ENCODE results near the gene KIAA0408. TPM values are rescaled to one million over a fixed set of nuclear protein-coding genes. Genes with fewer than 3 reads are reported as not detected.
A peak's percentile ranks its signal among the peaks of the same experiment; 100 is the strongest.

The KIAA0408 gene
- total RNA-seq, 6 experiments from 2014 or later = 0.06 to 0.33 (median 0.16) TPM; not detected in 2

DNA sequence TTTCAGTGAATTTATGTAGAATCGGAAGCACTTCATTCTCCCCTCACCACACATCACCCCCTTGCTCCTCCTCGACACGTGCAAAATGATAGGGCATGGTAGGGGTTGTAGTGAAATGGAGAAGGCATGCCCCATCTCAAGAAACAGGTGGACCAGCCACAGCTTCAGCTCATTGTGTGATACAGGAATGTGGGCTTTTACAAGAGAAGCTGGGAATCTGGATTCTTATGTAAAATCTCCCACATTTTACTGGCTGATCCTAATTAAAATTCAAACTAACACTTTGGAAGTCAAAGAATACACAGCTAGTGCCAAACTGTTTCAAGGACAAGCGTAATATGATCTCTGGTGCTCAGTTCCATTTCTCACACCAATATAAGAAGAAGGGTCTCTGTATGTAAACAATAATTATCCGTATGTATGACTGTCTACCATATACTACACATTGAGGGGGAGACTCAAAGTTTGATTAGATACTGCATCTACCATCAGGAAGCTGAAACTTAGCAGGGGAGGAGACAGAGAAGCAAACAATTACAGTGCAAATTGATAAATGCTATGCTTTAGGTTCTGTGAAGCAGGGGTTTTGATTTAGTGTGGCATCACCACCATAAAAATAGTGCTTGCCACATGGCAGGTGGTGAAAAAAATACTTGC lies 24.3 kb upstream of the KIAA0408 start:
- no peaks in the 10 kb centered on the region for H3K4me1 ChIP-seq
- intact Hi-C loops (cut with DNase I) = no loop called here
- ATAC-seq = peak in 1 of 4 donors; percentile 8
- H3K36me3 ChIP-seq = no peaks in the 10 kb centered on the region
- no peak overlapping the region for H3K4me3 ChIP-seq
- DNase-seq = no peak
- H3K9me3 ChIP-seq = no peaks in the 10 kb centered on the region
- no peak for TF ChIP-seq POLR2A (IDR thresholded peaks at IDR 0.05)
- TF ChIP-seq, protein P1, sequence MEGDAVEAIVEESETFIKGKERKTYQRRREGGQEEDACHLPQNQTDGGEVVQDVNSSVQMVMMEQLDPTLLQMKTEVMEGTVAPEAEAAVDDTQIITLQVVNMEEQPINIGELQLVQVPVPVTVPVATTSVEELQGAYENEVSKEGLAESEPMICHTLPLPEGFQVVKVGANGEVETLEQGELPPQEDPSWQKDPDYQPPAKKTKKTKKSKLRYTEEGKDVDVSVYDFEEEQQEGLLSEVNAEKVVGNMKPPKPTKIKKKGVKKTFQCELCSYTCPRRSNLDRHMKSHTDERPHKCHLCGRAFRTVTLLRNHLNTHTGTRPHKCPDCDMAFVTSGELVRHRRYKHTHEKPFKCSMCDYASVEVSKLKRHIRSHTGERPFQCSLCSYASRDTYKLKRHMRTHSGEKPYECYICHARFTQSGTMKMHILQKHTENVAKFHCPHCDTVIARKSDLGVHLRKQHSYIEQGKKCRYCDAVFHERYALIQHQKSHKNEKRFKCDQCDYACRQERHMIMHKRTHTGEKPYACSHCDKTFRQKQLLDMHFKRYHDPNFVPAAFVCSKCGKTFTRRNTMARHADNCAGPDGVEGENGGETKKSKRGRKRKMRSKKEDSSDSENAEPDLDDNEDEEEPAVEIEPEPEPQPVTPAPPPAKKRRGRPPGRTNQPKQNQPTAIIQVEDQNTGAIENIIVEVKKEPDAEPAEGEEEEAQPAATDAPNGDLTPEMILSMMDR (IDR thresholded peaks at IDR 0.05) = no peak
- no peaks in the 10 kb centered on the region for H3K27me3 ChIP-seq
- WGBS (ENCODE audit: insufficient coverage, low coverage, low lambda C conversion rate, missing lambda C conversion rate) = 58% methylated on average over 5 of the region's 5 CpGs
- H3K27ac ChIP-seq = peak overlapping the region in 2 of 3 donors; percentile 48 to 70

DNA sequence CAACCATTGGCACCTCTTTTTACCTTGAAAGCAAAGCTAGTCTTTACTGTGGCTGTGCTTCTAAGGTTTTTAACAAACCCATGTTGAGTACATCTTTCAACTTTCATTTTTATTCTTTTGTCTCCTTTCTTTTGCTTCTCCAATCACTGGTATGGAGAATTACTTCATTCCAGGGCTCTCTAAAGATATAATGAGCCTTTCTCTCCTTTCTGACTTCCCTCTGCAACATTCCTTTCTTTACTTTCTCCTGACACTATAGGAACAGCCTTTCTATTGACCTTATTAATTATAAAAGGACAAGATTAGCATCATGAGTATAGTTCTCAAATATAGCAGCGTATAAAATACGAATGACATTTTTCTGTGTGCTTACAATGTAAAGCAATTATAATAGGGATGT lies 23.1 kb upstream of the KIAA0408 start:
- 93% methylated on average over 2 of the region's 2 CpGs for WGBS (ENCODE audit: insufficient coverage, low coverage, low lambda C conversion rate, missing lambda C conversion rate)
- H3K27ac ChIP-seq = peak overlapping the region in 1 of 3 donors; percentile 46
- ATAC-seq = no peak
- no peaks in the 10 kb centered on the region for H3K4me1 ChIP-seq
- H3K9me3 ChIP-seq = no peaks in the 10 kb centered on the region
- TF ChIP-seq POLR2A (IDR thresholded peaks at IDR 0.05) = no peak
- TF ChIP-seq, protein P1 (IDR thresholded peaks at IDR 0.05) = no peak
- no peak for DNase-seq
- H3K4me3 ChIP-seq = no peak overlapping the region
- intact Hi-C loops (cut with DNase I) = no loop called here
- no peaks in the 10 kb centered on the region for H3K27me3 ChIP-seq
- H3K36me3 ChIP-seq = no peaks in the 10 kb centered on the region

DNA sequence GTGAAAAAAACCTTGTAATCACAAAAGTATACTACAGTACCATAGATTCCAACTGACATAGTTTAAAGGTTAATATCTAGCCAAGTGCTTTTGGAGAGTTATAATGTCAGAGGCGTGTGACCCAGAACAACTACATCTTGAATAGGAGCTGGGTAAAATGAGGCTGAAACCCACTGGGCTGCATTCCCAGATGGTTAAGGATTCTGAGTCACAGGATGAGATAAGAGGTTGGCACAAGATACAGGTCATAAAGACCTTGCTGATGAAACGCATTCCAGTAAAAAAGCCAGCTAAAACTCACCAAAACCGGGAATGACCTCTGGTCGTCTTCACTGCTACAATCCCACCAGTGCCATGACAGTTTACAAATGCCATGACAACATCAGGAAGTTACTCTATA lies 22.4 kb upstream of the KIAA0408 start:
- no peak for TF ChIP-seq POLR2A (IDR thresholded peaks at IDR 0.05)
- TF ChIP-seq, protein P1 (IDR thresholded peaks at IDR 0.05) = no peak
- ATAC-seq = peak in 1 of 4 donors; percentile 61

DNA sequence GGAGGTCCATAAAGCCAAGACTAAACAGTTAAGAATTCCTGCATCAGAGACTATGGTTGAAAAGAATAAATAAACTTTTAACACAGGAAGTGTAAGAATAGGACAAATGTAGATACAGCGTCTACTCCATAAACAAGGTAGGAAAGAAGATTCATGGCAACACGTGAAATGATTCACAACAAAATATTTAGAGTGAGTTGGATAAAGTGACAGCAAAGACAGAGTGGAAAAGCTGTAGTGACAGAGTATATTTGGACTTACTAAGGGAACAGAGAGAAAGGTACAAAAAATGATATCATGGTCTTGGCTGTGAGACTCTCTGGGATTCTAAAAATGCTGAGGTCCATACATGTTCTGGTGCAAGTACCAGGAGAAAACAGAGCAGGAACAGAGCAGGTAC lies 21.9 kb upstream of the KIAA0408 start:
- H3K27ac ChIP-seq = no peak overlapping the region
- no peaks in the 10 kb centered on the region for H3K9me3 ChIP-seq
- H3K4me3 ChIP-seq = no peak overlapping the region
- no peak for ATAC-seq
- intact Hi-C loops (cut with DNase I) = no loop called here
- no peak for DNase-seq
- no peaks in the 10 kb centered on the region for H3K27me3 ChIP-seq
- 76% methylated on average over 2 of the region's 2 CpGs for WGBS (ENCODE audit: insufficient coverage, low coverage, low lambda C conversion rate, missing lambda C conversion rate)
- no peaks in the 10 kb centered on the region for H3K36me3 ChIP-seq
- no peaks in the 10 kb centered on the region for H3K4me1 ChIP-seq
- TF ChIP-seq, protein P1 (IDR thresholded peaks at IDR 0.05) = no peak
- no peak for TF ChIP-seq POLR2A (IDR thresholded peaks at IDR 0.05)

More for the DNA sequence above, 22.4 kb upstream of the KIAA0408 start:
- H3K27me3 ChIP-seq = no peaks in the 10 kb centered on the region
- H3K9me3 ChIP-seq = no peaks in the 10 kb centered on the region
- intact Hi-C loops (cut with DNase I) = no loop called here
- DNase-seq = no peak
- H3K4me3 ChIP-seq = no peak overlapping the region
- H3K36me3 ChIP-seq = no peaks in the 10 kb centered on the region
- peak overlapping the region in 1 of 3 donors; percentile 46 for H3K27ac ChIP-seq
- no peaks in the 10 kb centered on the region for H3K4me1 ChIP-seq
- WGBS (ENCODE audit: insufficient coverage, low coverage, low lambda C conversion rate, missing lambda C conversion rate) = 28% methylated on average over 4 of the region's 4 CpGs
